OCI-LY3 (cell line): ENCODE data around the gene GNB1.

ENCODE experiments used
- H2AFZ ChIP-seq: fragments of 200-600, 300-600 bp; shearing (Covaris generic); 2 replicates; pipeline ENCODE4 v1.6.0; 2014; ENCODE audit warnings: antibody characterized with exemption, low read depth, low read length
- H3K27ac ChIP-seq: fragments of 200-600, 300-600 bp; sonication (generic); 2 replicates; pipeline ENCODE4 v1.5.1; 2014; ENCODE audit warnings: mild to moderate bottlenecking, low read length, moderate library complexity, mixed read lengths
- H3K27me3 ChIP-seq: fragments of 200-600, 300-600 bp; sonication (generic); 2 replicates; pipeline ENCODE4 v1.6.1; 2014; ENCODE audit warnings: low read depth, low read length, mixed read lengths
- H3K36me3 ChIP-seq: fragments of 200-600, 300-600 bp; sonication (generic); replicated peaks from 2 replicates; pipeline ENCODE3; 2014; ENCODE audit warnings: low read depth, low read length, mixed read lengths
- H3K4me1 ChIP-seq: fragments of 300-600, 200-600 bp; sonication (generic); 2 replicates; pipeline ENCODE4 v1.6.1; 2014; ENCODE audit warnings: low read length, mixed read lengths
- H3K4me2 ChIP-seq: fragments of 200-600, 300-600 bp; sonication (generic); 2 replicates; pipeline ENCODE4 v1.6.1; 2014; ENCODE audit warnings: low read length, mixed read lengths
- H3K4me3 ChIP-seq: fragments of 300-600, 200-600 bp; sonication (generic); 2 replicates; pipeline ENCODE4 v1.5.1; 2014; ENCODE audit warnings: antibody characterized with exemption, mild to moderate bottlenecking, low read length, moderate library complexity
- H3K79me2 ChIP-seq: fragments of 300-600, 200-600 bp; shearing (Covaris generic); 2 replicates; pipeline ENCODE4 v1.6.1; 2014; ENCODE audit warnings: mild to moderate bottlenecking, low read length, mixed read lengths
- H3K9ac ChIP-seq: fragments of 300-600, 200-600 bp; shearing (Covaris generic); 2 replicates; pipeline ENCODE4 v1.6.0; 2014; ENCODE audit warnings: mild to moderate bottlenecking, low read length, moderate library complexity
- H3K9me3 ChIP-seq: fragments of 200-600, 300-600 bp; shearing (Covaris generic); 2 replicates; pipeline ENCODE4 v1.6.1; 2014; ENCODE audit warnings: low read length, mixed read lengths; ENCODE audit not compliant: insufficient read depth
- H4K20me1 ChIP-seq: fragments of 200-600, 300-600 bp; sonication (generic); 2 replicates; pipeline ENCODE4 v1.6.1; 2016; ENCODE audit warnings: low read length, mixed read lengths; ENCODE audit not compliant: insufficient read depth
- EZH2phosphoT487 ChIP-seq: fragments of 200-600 bp; shearing (Covaris generic); IDR thresholded peaks from 2 replicates; pipeline ENCODE4 v1.6.1; 2018; ENCODE audit warnings: antibody characterized with exemption, mixed run types, low read depth
- TF ChIP-seq, protein P1 (sequence below): fragments of 200-600, 300-600 bp; sonication (generic); IDR thresholded peaks from 2 replicates; pipeline ENCODE4 v1.5.1; 2014; ENCODE audit warnings: antibody characterized with exemption, low read length, low read depth

The GNB1 gene

DNA sequence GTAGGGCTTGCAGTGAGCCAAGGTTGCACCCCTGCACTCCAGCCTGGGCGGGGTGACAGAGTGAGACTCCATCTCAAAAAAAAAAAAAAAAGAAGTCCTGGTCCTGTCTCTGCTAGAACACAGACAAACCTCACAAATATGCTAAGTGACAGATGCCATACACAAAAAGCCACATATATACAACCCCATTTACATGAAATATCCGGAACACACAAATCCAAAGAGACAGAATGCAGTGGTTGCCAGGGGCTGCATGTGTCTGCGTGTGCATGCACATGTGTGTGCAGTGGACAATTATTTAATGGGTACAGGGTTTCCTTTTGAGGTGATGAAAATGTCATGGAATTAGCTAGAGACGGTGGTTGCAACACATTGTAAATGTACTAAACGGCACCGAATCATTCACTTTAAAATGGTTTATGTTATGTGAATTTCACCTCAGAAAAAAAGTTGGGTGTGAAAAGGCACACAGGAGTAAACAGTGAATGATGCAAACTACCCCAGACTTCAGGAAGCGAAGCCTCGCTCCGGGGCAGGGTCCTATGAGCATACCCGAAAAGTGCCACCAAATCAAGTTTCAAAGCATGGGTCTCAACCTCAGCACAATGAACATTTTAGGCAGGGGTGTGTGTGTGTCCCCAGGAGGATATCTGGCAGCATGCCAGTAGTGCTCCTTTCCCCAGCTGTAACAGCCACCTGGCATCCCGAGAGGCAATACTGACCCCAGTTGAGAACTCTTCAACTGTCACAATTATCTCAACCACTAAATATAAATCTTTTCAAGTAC lies 48.3 kb downstream of the GNB1 start:
- TF ChIP-seq EZH2phosphoT487: no peak
- TF ChIP-seq, protein P1, sequence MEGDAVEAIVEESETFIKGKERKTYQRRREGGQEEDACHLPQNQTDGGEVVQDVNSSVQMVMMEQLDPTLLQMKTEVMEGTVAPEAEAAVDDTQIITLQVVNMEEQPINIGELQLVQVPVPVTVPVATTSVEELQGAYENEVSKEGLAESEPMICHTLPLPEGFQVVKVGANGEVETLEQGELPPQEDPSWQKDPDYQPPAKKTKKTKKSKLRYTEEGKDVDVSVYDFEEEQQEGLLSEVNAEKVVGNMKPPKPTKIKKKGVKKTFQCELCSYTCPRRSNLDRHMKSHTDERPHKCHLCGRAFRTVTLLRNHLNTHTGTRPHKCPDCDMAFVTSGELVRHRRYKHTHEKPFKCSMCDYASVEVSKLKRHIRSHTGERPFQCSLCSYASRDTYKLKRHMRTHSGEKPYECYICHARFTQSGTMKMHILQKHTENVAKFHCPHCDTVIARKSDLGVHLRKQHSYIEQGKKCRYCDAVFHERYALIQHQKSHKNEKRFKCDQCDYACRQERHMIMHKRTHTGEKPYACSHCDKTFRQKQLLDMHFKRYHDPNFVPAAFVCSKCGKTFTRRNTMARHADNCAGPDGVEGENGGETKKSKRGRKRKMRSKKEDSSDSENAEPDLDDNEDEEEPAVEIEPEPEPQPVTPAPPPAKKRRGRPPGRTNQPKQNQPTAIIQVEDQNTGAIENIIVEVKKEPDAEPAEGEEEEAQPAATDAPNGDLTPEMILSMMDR: no peak
- Histone ChIP-seq H3K27ac (no peak overlapping the region), H3K79me2 (peaks cover 100% of the 10 kb centered on the region), H3K4me1 (peaks cover 25% of the 10 kb centered on the region), H2AFZ (no peak overlapping the region), H3K9ac (no peak overlapping the region), H3K9me3 (no peaks in the 10 kb centered on the region), H3K36me3 (peaks cover 16% of the 10 kb centered on the region), H3K27me3 (no peaks in the 10 kb centered on the region), H3K4me2 (no peak overlapping the region), H3K4me3 (no peak overlapping the region), H4K20me1 (peaks cover 80% of the 10 kb centered on the region)

DNA sequence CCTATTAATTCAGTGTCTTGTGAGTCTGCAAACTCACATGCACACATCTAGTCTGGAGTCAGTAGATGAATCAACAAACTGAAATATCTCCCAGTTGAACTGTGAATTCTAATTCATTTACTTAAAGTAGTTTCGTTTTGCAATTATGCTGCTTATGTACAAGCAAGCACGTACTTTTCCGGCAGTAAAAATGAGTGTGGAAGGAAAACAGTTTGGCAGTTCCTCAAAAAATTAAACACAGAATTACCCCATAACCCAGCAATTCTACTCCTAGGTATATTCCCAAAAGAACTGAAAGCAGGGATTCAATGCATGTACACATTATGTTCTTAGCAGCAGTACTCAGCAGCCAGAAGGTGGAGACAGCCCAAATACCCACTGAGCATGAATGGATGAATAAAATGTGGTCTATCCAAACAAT lies 49.3 kb downstream of the GNB1 start:
- Histone ChIP-seq H4K20me1 (peaks cover 70% of the 10 kb centered on the region), H3K9ac (no peak overlapping the region), H3K27me3 (no peaks in the 10 kb centered on the region), H2AFZ (no peak overlapping the region), H3K79me2 (peaks cover 96% of the 10 kb centered on the region), H3K4me3 (no peak overlapping the region), H3K27ac (peak overlapping the region; percentile 35), H3K36me3 (peaks cover 11% of the 10 kb centered on the region), H3K4me1 (peaks cover 15% of the 10 kb centered on the region), H3K4me2 (peak overlapping the region; percentile 27), H3K9me3 (no peaks in the 10 kb centered on the region)
- TF ChIP-seq, protein P1: no peak; the same call in 1 of the 2 replicates
- no peak for TF ChIP-seq EZH2phosphoT487

DNA sequence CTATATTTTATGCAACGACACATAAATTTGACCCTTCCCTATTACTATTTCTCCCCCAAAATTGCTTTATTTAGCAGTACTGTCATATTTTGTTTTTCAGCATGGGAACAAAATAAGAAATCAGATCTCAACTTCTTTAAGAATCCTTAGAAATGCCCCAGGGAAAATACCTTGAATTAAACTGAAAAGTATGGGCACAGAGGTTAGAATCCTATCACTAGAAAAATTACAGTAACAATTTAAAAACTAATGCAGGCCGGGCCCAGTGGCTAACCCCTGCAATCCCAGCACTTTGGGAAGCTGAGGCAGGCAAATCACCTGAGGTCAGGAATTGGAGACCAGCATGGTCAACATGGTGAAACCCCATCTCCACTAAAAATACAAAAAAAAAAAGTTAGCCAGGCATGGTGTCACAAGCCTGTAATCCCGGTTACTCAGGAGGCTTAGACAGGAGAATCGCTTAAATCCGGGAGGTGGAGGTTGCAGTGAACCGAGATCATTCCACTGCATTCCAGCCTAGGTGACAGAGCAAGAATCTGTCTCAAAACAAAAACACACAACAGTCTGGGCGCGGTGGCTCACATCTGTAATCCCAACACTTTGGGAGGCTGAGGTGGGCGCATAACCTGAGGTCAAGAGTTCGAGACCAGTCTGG lies 51.4 kb downstream of the GNB1 start:
- no peak overlapping the region for H3K27ac ChIP-seq

DNA sequence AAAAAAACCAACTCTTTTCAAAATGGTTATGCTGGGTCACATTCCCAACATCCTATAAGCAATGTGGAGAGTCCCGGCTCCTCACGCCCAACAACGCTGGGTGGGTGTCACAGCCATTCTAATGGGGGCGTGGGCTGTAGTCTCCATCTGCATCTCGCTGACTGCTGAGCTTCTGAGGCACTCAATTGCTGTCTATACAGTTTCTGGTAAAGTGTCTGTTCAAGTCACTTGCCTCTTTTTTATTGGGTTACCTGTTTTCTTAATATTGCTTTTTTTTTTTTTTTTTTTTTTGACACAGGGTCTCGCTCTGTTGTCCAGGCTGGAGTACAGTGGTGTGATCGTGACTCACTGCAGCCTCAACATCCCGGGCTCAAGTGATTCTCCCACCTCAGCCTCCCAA lies 54.8 kb downstream of the GNB1 start:
- Histone ChIP-seq H3K27ac (no peak overlapping the region), H3K9me3 (no peaks in the 10 kb centered on the region; the same call in 1 of the 2 replicates), H3K9ac (no peak overlapping the region), H3K27me3 (no peaks in the 10 kb centered on the region), H3K4me3 (no peak overlapping the region), H2AFZ (no peak overlapping the region), H4K20me1 (peaks cover 67% of the 10 kb centered on the region), H3K36me3 (peaks cover 38% of the 10 kb centered on the region), H3K79me2 (peaks cover 95% of the 10 kb centered on the region), H3K4me1 (peaks cover 19% of the 10 kb centered on the region), H3K4me2 (no peak overlapping the region)
- TF ChIP-seq, protein P1: no peak
- no peak for TF ChIP-seq EZH2phosphoT487

More for the DNA sequence above, 51.4 kb downstream of the GNB1 start:
- TF ChIP-seq, protein P1: no peak
- TF ChIP-seq EZH2phosphoT487: no peak
- peaks cover 22% of the 10 kb centered on the region for H3K4me1 ChIP-seq
- H3K9ac ChIP-seq: no peak overlapping the region
- no peak overlapping the region for H2AFZ ChIP-seq
- H4K20me1 ChIP-seq: peaks cover 66% of the 10 kb centered on the region
- no peaks in the 10 kb centered on the region for H3K9me3 ChIP-seq
- H3K27me3 ChIP-seq: no peaks in the 10 kb centered on the region
- H3K36me3 ChIP-seq: peaks cover 21% of the 10 kb centered on the region
- no peak overlapping the region for H3K4me3 ChIP-seq
- H3K4me2 ChIP-seq: no peak overlapping the region
- H3K79me2 ChIP-seq: peaks cover 96% of the 10 kb centered on the region
